GM12875 (cell line): ENCODE results near the gene ACTN4.
A peak's percentile ranks its signal among the peaks of the same experiment; 100 is the strongest.
"Not testable (repeated sequence)": the region's sequence is repeated elsewhere in the genome, so short reads cannot be mapped to it uniquely, and the experiment has no call there.

ENCODE experiments used
- H3K4me3 ChIP-seq: one replicate; pipeline ENCODE4 v1.5.1; 2011; ENCODE audit warnings: low read depth, low read length, control low read depth
- CTCF ChIP-seq: IDR thresholded peaks from 2 replicates; pipeline ENCODE4 v1.5.1; 2011; ENCODE audit warnings: low read depth, mild to moderate bottlenecking, control low read depth, inconsistent platforms, low read length, moderate library complexity, borderline replicate concordance; ENCODE audit not compliant: insufficient read depth

ACTN4 gene

GRCh38 chr19:38617764-38618589, 29.5 kb upstream of the ACTN4 start, which contains the start of gene MAP4K1:
Gene MAP4K1, minus strand, starts transcription at chr19:38617953. Its CDS starts 58 bp downstream, at chr19:38617895.
- peak within 1 kb of the TSS; percentile 93 for H3K4me3 ChIP-seq
- TF ChIP-seq CTCF: no peak

- H3K4me3 ChIP-seq: peak within 1 kb of the TSS; percentile 93
- TF ChIP-seq CTCF: no peak
Observed at GRCh38 chr19:38618590-38619360, 28.7 kb upstream of the ACTN4 start, which contains the start of gene EIF3K. Gene EIF3K, plus strand, starts transcription at chr19:38619188. Its CDS starts 81 bp downstream, at chr19:38619269.

- TF ChIP-seq CTCF: no peak
- peak overlapping the region; percentile 93 for H3K4me3 ChIP-seq
Observed at GRCh38 chr19:38619361-38620174, 27.9 kb upstream of the ACTN4 start.

GRCh38 chr19:38624822-38625221, 22.6 kb upstream of the ACTN4 start:
- no peak overlapping the region for H3K4me3 ChIP-seq

GRCh38 chr19:38626401-38626800, 21.0 kb upstream of the ACTN4 start:
- H3K4me3 ChIP-seq: no peak overlapping the region
- TF ChIP-seq CTCF: no peak

More at GRCh38 chr19:38624822-38625221, 22.6 kb upstream of the ACTN4 start:
- TF ChIP-seq CTCF: no peak

- TF ChIP-seq CTCF: no peak
- no peak overlapping the region for H3K4me3 ChIP-seq
Observed at GRCh38 chr19:38629568-38629967, 17.9 kb upstream of the ACTN4 start.

GRCh38 chr19:38631301-38631700, 16.1 kb upstream of the ACTN4 start:
- not testable (repeated sequence) for H3K4me3 ChIP-seq

- not testable (repeated sequence) for H3K4me3 ChIP-seq
Observed at GRCh38 chr19:38631811-38632475, 15.5 kb upstream of the ACTN4 start.
